ENCODE data around the gene STIL.

DNA sequence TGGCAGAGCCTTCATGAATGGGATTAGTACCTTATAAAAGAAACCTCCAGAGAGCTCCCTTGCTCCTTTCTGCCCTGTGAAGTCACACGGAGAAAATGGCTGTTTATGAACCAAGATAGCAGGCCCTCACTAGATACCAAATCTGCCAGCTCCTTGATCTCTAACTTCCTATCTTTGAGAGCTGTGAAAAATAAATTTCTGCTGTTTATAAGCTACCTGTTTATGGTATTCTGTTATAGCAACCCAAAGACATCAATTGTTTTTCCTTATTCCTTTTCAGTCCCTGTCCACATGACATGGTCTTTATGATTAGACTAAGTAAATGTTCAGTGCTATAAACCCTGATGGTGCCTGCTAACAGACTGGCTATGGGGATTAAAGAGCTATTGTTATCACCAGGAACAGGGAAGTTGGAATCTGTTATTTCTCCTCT, 9.7 kb upstream of the STIL start:
- TF ChIP-seq, protein P1, sequence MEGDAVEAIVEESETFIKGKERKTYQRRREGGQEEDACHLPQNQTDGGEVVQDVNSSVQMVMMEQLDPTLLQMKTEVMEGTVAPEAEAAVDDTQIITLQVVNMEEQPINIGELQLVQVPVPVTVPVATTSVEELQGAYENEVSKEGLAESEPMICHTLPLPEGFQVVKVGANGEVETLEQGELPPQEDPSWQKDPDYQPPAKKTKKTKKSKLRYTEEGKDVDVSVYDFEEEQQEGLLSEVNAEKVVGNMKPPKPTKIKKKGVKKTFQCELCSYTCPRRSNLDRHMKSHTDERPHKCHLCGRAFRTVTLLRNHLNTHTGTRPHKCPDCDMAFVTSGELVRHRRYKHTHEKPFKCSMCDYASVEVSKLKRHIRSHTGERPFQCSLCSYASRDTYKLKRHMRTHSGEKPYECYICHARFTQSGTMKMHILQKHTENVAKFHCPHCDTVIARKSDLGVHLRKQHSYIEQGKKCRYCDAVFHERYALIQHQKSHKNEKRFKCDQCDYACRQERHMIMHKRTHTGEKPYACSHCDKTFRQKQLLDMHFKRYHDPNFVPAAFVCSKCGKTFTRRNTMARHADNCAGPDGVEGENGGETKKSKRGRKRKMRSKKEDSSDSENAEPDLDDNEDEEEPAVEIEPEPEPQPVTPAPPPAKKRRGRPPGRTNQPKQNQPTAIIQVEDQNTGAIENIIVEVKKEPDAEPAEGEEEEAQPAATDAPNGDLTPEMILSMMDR (conservative IDR thresholded peaks at IDR 0.05): no peak
- no peak for TF ChIP-seq ZFX (IDR thresholded peaks at IDR 0.05)

All from C4-2B (cell line).